Skin of body (tissue), 2 donors: ENCODE results near the gene RABL2B. TPM values are rescaled to one million over a fixed set of nuclear protein-coding genes. Genes with fewer than 3 reads are reported as not detected.

Experiments
- DNase-seq: peaks from one replicate; lab custom pipeline; 2025; lab: John Stamatoyannopoulos, UW
- total RNA-seq: library from RNA; depleted of rRNA; stranded (reverse); fragments of >200 nt; gene quantifications from one replicate; pipeline ENCODE4 v1.2.3, GENCODE V29; 2014

RABL2B gene
- total RNA-seq, 1 donor from 2014 or later, result 8.7 TPM

GRCh38 chr22:50722716-50723428 is 60.6 kb downstream of the RABL2B start:
- no peak for DNase-seq

GRCh38 chr22:50722048-50722701 is 61.3 kb downstream of the RABL2B start:
- no peak for DNase-seq

GRCh38 chr22:50721257-50721844 is 62.1 kb downstream of the RABL2B start:
- no peak for DNase-seq

- DNase-seq, result no peak
These were observed 62.9 kb downstream of the RABL2B start for GRCh38 chr22:50720301-50721256.

- DNase-seq, result no peak
These were observed 63.6 kb downstream of the RABL2B start for GRCh38 chr22:50719814-50720300.

GRCh38 chr22:50718352-50718709 is 65.1 kb downstream of the RABL2B start:
- no peak for DNase-seq

- no peak for DNase-seq
These were observed 65.6 kb downstream of the RABL2B start for GRCh38 chr22:50717709-50718351.

Other genes starting within 250 kb of the RABL2B start
- 0.30 TPM for gene KLHDC7B, start 237.7 kb downstream of the RABL2B start, total RNA-seq
- gene SYCE3, start 220.7 kb downstream of the RABL2B start, total RNA-seq, result not detected
- 10.3 TPM for gene CPT1B, start 205.2 kb downstream of the RABL2B start, total RNA-seq
- 28.3 TPM for gene CHKB, start 200.8 kb downstream of the RABL2B start, total RNA-seq
- gene MAPK8IP2, start 182.8 kb downstream of the RABL2B start, total RNA-seq, result 1.6 TPM
- 8.4 TPM for gene ARSA, start 155.5 kb downstream of the RABL2B start, total RNA-seq
- 7.2 TPM for gene SHANK3, start 110.8 kb downstream of the RABL2B start, total RNA-seq
- gene ACR, start 45.4 kb downstream of the RABL2B start, total RNA-seq, result 0.39 TPM